GM19023 (cell line): ENCODE measurements around the gene SLC38A10.

Experiments used
- ATAC-seq: cut with Tn5 transposase; IDR thresholded peaks from one replicate; pipeline ENCODE4 v1.9.1; 2021; ENCODE audit warnings: mild to moderate bottlenecking, moderate library complexity; ENCODE audit not compliant: unreplicated experiment

SLC38A10 gene

GRCh38 chr17:81258292-81258691, 36.8 kb downstream of the SLC38A10 start:
- ATAC-seq = no peak

GRCh38 chr17:81257533-81257932, 37.6 kb downstream of the SLC38A10 start:
- ATAC-seq = no peak

- no peak for ATAC-seq
Observed at GRCh38 chr17:81256616-81257015, 38.5 kb downstream of the SLC38A10 start.

GRCh38 chr17:81254955-81255717, 40.0 kb downstream of the SLC38A10 start:
- no peak for ATAC-seq

GRCh38 chr17:81253358-81254131, 41.6 kb downstream of the SLC38A10 start:
- no peak for ATAC-seq

DNA sequence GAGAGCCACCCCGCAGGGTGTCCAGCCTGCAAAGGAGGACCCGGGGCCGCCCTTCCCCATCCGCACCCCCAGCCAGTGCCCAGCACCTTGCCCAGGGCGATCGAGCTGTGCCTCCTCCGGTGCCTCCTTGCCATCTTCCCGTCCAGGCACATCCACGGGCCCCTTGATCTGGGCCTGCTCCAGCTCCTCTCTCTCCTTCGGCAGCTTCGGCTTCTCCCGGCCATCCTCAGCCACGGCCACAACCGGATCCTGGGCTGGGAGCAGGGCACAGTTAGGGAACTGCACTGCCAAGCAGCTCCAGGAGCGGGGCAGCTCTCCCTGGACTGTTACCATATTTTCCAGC, 42.1 kb downstream of the SLC38A10 start:
- ATAC-seq = no peak

- ATAC-seq = no peak
Observed at GRCh38 chr17:81252326-81252986, 42.7 kb downstream of the SLC38A10 start.

GRCh38 chr17:81251709-81252301, 43.3 kb downstream of the SLC38A10 start:
- no peak for ATAC-seq

DNA sequence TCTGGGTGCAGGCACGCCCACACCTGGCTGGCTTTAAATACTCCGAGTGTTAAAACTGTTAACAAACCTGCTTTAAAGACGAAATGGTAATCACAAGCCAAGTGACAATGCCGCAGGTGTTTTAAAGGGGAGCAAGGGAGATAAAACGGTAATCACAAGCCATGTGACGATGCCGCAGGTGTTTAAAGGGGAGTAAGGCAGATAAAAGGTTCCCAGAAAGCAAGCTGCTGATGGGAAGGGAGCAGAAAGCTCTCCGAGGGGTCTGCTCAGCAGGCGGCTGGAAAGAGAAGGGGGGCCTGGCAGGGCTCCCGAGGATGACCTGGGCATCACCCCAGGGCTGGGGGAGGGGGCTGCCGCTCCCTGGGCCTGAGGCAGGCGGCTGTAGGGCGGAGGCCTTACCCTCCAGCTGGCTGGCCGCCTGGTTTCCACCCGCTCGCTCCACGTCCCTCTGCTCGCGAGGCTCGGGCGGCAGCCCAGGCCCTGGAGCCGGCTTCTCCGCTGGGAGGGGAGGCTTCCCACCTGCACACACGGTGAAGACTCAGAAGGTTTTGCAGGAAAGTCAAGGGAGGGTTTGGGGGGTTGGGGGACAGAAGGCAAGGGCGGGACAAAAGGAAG, 43.9 kb downstream of the SLC38A10 start:
- no peak for ATAC-seq

DNA sequence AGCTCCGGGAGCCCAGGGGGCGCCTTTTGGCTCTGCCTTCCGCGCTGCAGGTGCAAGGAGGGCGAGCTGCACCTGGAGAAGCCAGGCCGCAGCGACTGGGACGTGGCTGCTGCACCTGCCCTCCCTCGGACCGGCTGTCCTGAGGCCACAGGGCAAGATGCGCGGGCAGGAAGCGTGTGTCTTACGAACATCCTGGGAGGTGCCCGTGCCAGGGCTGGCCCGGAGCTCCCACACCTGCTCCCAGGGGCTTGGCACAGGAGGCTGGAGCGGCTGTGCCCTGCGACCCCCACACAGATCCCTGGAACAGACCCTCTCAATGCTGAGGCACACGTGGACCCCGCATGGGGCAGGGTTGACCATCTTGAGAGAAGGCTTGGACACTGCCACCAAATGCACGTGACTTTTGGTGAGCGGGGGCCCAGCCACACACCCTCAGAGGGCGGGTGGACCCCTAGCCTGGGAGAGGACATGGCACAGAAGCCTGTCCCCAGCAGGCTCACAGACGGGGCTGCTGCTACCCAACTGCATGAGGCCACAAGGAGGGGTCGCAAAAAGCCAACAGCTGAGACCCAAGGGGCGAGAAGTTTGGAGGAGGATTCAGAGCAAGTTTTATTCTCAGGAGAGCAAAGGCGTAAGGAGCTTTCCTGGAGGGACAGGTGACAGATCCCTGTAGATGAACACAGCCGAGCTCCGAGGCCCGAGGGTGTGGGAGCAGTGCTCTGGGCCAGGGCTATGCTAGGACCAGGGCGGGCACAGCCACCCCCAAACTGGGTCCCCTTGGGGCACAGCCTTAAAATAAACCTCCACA, 44.6 kb downstream of the SLC38A10 start:
- ATAC-seq = no peak

DNA sequence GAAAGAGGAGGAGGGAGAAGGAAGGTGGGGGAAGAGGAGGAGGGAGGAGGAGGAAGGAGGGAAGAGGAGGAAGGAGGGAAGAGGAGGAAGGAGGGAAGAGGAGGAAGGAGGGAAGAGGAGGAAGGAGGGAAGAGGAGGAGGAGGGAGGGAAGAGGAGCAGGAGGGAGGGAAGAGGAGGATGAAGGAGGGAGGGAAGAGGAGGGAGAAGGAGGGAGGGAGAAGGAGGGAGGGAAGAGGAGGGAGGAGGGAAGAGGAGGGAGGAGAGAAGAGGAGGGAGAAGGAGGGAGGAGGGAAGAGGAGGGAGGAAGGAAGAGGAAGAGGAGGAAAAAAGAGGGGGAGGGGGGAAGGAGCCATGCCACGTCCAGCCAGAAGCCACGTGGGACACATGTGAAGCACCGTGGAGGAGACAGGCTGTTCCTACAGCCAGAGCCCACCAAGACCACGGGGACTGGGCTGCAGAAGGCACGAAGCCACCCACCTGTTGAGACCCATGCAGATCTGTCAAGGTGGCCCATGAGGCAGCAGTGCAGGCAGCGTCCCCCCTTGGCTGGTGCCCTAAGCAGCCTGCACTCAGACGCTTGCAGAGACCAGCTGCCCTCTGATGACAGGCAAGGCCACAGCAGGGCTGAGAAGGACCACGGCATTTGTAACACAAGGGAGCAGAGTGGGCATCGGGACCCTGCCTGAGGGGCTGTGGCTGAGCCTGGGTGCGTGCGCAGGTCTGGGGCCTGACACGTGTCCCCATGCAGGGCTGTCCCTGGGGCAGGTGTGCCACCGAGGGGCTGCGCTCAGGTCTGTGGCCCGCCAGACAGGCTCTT, 45.7 kb downstream of the SLC38A10 start:
- no peak for ATAC-seq

DNA sequence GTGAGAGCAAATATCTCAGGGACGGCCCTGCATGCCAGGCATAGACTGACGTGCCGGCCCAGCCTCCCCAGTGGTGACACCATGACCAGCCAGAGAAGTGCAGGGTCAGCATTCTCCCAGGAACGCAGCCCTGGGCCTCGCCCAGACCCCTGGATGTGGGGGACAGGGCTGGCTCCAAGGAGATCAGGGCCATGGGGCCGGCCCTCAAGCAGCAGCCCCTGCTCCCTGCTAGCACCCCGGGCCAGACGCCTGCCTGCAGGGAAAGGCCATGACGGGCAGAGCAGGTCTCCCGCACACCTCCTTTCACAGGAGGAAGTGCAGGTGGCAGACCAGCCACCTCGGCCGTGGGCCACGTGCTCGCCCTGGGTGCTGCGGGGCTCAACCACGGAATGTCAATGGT, 46.5 kb downstream of the SLC38A10 start:
- ATAC-seq = no peak

DNA sequence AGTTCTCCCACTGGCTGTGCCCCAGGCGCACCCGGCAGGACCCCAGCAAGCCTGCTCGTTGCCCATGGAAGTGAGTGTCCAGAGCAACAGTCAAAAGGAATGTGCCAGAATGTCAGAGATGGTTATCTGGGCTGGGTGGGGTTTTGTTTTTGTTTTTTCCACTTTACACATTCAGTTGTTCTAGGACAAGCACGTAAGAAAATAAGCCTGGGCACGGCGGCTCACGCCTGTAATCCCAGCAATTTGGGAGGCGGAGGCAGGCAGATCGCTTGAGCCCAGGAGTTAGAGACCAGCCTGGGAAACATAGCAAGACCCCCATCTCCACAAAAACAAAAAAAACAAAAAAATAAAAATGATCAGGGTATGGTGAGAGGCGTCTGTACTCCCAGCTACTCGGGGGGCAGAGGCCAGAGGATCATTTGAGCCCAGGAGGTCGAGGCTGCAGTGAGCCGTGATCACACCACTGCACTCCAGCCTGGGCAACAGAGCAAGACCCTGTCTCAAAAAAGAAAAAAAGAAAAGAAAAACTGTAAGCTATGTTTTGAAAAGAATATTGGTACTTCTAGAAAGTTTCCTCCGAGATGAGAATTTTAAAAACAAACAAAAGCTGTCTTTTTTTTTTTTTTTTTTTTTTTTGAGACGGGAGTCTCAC, 47.6 kb downstream of the SLC38A10 start:
- ATAC-seq = no peak

DNA sequence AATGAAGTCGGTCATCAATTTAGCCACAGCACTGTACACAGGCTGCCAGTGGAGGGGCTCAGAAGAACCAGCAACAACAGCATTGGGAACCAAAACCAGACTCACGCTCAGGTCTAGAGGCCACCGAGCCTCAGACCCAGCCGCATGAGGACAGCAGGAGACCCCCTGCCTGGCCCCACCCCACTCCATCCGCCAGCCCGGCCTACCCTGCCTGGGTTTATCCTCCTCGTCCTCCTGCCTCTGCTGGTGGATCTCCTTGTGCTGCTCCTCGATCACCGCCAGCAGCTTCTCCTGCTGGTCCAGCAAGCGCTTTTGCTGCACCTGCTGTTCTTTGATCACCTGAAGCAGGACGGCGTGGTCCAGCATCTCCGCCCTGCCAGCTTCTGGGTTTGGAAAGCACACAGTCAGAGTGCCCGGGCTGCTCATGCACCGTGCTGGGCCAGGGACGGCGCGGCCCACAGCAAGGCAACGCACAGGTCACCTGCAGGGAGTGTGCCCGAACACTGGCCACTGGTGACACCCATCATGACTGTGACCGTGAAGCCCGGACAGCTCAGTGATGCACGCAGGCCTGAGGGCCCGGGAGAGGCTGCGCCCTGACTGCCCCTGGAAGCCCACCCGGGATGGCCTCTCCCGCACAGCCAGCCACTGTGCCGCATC, 48.3 kb downstream of the SLC38A10 start:
- ATAC-seq = no peak

DNA sequence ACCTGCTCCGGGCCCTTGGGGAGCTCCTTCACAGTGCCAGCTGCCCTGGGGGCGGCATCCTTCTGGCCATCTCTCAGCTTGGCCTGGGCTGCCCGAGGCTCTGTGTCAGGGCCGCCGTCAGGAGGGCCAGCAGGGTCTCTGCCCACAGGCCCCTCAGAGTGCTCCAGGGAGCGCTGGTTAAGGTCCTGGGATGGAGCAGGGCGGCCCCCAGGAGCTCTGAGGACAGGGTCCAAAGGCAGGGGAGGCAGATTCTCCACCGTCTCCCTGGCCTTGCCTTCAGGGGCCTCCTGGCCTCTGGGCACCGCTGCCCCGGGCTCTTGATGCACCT, 48.8 kb downstream of the SLC38A10 start:
- ATAC-seq = no peak

GRCh38 chr17:81245665-81246342, 49.3 kb downstream of the SLC38A10 start:
- no peak for ATAC-seq

DNA sequence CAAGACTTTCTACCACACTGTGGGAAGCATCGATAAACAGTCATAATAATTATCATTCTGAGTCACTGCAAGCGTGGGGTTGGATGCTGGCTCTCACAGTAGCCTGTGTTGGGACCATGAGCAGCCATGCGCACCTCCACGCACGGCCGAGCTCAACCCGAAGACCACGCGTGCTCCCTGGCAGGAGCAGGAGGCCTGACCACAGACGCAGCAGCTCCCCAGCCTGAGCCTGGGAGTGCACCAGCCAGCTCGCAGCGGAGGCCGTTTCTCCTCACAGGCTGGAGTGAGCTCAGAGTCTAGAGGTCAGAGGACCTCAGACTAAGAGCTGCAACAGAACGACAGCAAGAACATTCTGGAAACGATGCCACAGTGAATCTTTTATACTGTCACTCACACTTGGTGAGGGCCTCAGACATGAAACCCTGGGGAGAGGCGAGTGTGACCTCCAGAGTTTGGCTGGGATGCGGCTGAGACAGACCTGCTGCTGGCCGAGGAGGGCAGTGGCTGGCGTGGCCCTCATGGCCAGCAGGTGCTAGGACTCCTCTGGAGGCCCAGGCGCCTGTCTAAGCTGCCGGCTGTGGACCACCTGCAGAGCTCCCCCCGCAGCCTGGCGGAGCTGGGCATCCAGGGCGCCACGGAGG, 50.0 kb downstream of the SLC38A10 start:
- no peak for ATAC-seq
